GM21515 (cell line): ENCODE results near the gene STK33.

Source experiments
- ATAC-seq: cut with Tn5 transposase; IDR thresholded peaks from one replicate; pipeline ENCODE4 v1.9.1; 2021; ENCODE audit not compliant: unreplicated experiment

STK33 gene

GRCh38 chr11:8593935-8594909, at the start of gene STK33:
TSS of gene STK33 (minus strand) at chr11:8594228. CDS start at chr11:8474905, 119,323 bp downstream.
- peak; percentile 93 for ATAC-seq

DNA sequence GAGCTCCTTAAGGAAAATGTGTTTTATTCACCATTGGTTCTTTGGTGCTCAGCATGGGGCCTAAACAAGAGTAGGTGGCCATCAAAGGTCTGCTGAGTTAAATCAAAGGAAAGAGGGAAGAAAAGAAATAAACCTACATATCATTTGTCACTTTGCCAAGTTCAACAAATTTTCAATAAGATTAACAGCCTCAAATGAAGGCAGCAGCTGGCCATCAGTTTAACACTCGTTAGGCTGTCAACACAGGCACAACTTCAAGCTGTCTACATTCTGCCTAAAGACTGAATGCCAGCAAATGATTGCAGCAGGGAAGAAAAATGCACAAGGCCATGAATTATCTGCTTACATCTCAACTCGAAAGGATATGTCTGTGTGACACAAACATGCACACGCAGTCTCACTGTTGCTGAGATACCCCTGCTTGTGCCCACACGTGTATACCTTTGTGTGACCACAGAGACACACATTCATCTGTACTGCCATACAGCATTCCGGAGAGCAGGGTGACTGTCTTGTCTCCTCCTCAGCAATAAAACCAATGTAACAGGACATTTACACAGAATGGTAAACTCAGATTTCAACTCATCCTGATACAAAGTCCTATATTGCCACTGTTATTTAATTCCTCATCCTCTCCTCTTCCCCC, 48.3 kb upstream of the STK33 start:
- no peak for ATAC-seq

- no peak for ATAC-seq
Observed at GRCh38 chr11:8641332-8641731, 47.3 kb upstream of the STK33 start.

DNA sequence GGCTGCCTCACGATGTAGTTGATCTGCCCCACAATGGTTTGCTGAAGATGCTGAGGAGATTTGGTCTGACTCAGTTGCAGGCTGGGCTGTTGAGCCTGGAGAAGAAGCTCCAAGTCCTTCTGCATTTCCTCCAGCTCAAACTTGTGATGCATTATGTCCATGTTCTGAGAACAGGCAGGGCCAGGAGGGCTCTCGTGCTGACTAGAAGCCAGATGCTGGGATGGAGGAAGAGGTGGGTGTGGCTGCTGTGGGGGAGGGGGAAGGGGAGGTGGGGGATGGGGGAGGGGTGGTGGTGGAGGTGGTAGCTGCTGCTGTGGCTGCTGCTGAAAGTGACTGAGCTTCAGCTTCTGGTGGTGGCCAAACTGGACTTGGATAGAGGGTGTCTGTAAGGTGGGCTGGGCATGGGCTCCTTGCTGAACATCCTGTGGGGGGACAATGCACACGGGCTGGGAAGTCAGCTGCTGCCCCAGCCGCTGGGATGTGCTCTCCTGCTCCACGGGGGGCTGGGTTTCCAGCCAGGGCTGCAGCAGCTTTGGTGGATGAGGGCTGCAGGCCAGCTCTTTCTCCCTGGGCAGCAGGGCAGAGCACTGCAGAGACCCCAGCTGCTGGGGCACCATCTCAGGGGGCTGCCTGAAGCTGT, 46.4 kb upstream of the STK33 start:
- no peak for ATAC-seq

DNA sequence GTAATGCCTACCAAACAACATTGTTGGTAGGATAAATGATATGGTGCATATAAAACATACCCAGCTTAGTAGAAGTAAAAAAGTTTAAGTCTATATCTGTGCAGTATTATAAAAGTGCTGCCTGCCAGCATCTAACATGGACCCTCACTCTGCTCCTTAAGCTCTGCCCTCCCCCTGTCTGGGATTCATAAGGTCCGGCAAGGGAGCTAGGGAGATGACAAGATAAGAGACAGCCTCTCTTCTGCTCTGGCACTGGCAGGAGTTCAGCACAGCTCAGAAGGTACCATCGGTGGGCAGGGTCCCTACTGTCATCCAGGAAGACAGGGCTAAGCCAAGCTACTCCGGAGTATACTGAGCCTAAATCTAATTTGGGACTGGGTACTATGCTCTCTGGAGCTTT, 45.6 kb upstream of the STK33 start:
- no peak for ATAC-seq

- ATAC-seq = no peak
Observed at GRCh38 chr11:8638300-8638699, 44.3 kb upstream of the STK33 start.

DNA sequence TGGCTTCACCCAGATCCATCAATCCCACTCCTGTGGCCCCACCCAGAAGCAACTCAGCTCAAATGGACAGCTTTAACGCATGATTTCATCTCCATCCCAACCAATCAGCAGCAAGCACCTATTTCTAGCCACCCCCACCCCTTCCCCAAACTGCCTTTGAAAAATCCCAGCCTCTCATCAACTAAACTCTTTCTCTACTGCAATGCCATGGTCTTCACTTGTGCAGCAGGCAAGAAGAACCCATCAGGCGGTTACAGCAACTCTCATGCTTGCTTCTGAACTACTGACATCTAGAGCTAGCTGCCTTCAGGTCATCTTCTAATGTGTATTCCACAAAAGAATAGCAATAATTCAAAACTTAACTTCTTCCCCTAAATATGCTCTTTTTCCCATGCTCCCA, 42.1 kb upstream of the STK33 start:
- ATAC-seq = no peak

GRCh38 chr11:8634498-8634897, 40.5 kb upstream of the STK33 start:
- ATAC-seq = no peak

DNA sequence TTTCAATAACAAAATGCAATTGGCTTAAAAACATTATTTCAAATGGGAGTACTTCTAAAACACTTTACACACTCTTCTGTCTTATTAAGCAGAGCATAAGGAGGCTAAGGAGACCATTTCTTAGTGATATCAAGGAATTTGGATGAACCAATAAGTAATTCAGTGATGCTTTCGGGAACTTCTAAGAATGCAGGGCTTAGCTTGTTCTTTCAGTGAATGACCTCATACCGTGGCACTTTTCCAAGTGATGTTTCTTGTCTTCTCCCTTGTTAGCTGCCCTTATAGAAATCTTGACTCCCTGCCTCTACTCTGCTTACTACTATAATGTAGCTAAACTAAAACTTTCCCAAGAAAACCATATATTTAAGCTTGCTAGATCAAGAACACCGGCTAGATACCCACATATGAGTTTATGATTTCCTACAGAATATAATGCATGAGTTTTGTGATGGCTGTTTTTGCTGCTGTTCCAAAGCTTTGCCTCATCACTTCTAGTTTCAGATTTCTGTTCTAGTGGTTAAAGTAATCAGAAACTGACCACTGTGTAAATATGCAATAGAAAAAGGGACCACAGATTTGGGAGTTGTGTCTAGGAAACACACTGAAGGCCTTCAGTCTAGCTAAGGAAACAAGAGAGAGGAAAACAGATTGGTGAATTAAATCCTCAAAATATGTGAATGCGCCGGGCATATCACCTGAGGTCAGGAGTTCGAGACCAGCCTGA, 37.5 kb upstream of the STK33 start:
- ATAC-seq = no peak

GRCh38 chr11:8624698-8625097, 30.7 kb upstream of the STK33 start:
- ATAC-seq = no peak

DNA sequence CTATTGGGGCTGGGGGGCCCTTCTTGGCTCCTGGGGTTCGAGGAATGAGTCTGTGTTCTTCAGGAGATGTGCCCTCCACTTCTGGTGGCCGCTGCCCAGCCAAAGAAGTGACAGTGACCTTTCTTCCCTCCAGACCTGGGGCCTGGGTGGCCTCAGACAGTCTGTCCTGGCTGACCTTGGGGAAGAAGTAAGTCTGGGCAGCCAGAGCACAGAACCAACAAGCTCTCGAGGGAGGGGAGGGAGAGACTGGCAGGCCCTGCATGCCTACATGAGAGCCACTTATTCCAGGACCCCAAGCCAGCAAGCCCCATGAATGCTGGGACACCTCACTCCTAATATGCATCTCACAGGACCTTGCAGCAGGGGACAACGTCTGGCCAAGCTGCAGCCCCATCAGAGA, 27.1 kb upstream of the STK33 start:
- no peak for ATAC-seq

- no peak for ATAC-seq
Observed at GRCh38 chr11:8617063-8617462, 23.0 kb upstream of the STK33 start.

GRCh38 chr11:8615291-8616032, 21.4 kb upstream of the STK33 start:
- no peak for ATAC-seq

- no peak for ATAC-seq
Observed at GRCh38 chr11:8614497-8614896, 20.5 kb upstream of the STK33 start.

GRCh38 chr11:8613036-8613435, 19.0 kb upstream of the STK33 start:
- no peak for ATAC-seq

GRCh38 chr11:8612522-8612921, 18.5 kb upstream of the STK33 start:
- no peak for ATAC-seq

DNA sequence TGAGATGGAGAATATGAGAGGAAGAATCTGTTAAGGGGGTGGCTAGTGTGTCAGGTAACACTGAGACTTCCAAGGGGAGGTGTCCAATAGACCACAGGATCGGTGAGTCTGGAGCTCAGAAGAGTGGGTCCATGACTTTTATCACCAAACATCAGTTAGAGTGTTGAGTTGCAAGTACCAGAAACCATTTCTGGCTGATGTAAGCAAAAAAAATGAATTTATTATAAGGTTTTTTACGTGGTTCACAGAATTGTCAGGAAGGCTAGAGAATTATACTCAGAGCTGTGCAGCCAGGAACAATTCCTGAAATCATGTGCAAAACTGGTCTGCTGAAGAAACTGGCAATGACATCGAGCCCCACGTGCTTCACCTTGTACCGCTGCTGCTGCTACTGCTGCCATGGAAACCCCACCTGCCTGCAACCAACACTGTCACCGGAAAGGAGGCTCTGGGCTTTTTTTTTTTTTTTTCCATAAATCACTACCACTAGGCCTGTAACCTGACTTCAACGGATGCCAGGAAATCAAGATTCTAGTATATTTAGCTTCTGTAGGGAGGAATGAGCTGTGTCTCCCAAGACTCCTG, 16.6 kb upstream of the STK33 start:
- no peak for ATAC-seq

DNA sequence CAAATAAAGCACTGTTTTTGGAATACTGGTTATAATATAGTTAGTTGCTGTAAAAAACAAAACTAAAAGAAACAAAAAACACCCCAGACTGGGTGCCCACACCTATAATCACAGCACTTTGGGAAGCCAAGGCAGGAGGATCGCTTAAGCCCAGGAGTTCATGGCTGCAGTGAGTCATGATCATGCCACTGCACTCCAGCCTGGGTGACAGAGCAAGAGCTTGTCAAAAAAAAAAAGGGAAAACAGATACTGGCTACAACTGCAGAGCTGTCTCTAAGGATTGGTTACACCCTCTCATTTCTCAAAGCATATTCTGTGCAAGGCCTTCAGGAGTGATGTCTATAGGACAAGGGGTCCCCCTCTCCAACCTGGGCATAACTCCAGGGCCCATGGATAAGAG, 14.6 kb upstream of the STK33 start:
- ATAC-seq = no peak

DNA sequence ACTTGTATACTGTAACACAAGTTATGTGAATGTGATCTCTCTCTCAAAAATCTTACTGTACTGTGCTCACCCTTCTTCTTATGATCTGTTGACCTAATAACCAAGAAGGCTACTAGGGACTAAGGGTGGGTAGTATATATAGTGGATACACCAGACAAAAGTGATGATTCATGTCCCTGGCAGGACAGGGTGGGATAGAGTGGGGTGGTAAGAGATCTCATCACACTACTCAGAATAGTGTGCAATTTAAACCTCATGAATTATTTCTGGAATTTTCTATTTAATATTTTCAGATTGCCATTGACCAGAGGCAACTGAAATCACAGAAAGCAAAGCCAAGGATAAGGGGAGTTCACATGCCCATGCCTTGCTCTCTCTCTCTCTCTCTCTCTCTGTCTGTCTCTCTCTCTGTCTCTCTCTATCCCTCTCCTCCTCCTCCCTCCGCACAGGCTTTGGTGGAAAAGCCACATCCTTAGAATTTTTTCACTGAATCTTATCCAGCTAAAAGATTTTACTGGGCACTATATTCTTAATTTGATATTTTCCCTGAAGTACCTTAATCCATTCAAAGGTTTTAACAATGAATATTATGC, 12.0 kb upstream of the STK33 start:
- ATAC-seq = no peak
